GM12872 (cell line): ENCODE data around the gene GRIN2A.

Source experiments
- CTCF ChIP-seq: IDR thresholded peaks from 3 replicates; pipeline ENCODE4 v1.5.1; 2011; ENCODE audit warnings: low read depth, mild to moderate bottlenecking, low read length, moderate library complexity; ENCODE audit not compliant: insufficient read depth

GRIN2A gene

GRCh38 chr16:10181196-10182162 is 749 bp downstream of the GRIN2A start:
- TF ChIP-seq CTCF, result peak; percentile 97

- peak; percentile 57 for TF ChIP-seq CTCF
These were observed 1.5 kb downstream of the GRIN2A start for GRCh38 chr16:10180771-10181163.

GRCh38 chr16:10180042-10180770 is 2.0 kb downstream of the GRIN2A start:
- TF ChIP-seq CTCF, result no peak

GRCh38 chr16:10178526-10178925 is 3.7 kb downstream of the GRIN2A start:
- no peak for TF ChIP-seq CTCF

GRCh38 chr16:10178080-10178479 is 4.1 kb downstream of the GRIN2A start:
- no peak for TF ChIP-seq CTCF

GRCh38 chr16:10172848-10173655 is 9.2 kb downstream of the GRIN2A start:
- no peak for TF ChIP-seq CTCF

GRCh38 chr16:10171221-10171620 is 11.0 kb downstream of the GRIN2A start:
- no peak for TF ChIP-seq CTCF
